Eye (tissue), 1 donor: ENCODE data around the gene DOCK4.

Source experiments
- DNase-seq: peaks from one replicate; pipeline ENCODE4 v3.0.0-alpha.2; 2015

DOCK4 gene

GRCh38 chr7:111682588-111683340 lies 523.4 kb downstream of the DOCK4 start:
- no peak for DNase-seq

- no peak for DNase-seq
These were observed 525.0 kb downstream of the DOCK4 start for GRCh38 chr7:111681242-111681641.

GRCh38 chr7:111678986-111679385 lies 527.2 kb downstream of the DOCK4 start:
- no peak for DNase-seq

- DNase-seq = no peak
These were observed 527.9 kb downstream of the DOCK4 start for GRCh38 chr7:111678281-111678680.

GRCh38 chr7:111677848-111678247 lies 528.4 kb downstream of the DOCK4 start:
- DNase-seq = no peak

GRCh38 chr7:111676811-111677210 lies 529.4 kb downstream of the DOCK4 start:
- DNase-seq = peak; percentile 11
